Large intestine (tissue), 12 donors: ENCODE results near the gene NFYB. TPM values are rescaled to one million over a fixed set of nuclear protein-coding genes. Genes with fewer than 3 reads are reported as not detected.
A peak's percentile ranks its signal among the peaks of the same experiment; 100 is the strongest.

ENCODE experiments used
- DNase-seq, 2 donors: peaks; one replicate each; pipeline versions ENCODE4 v3.0.0 to v3.0.0-alpha.2; 2013
- H3K27ac ChIP-seq: one replicate; pipeline ENCODE4 v1.5.1; 2013; ENCODE audit warnings: low read length
- H3K27me3 ChIP-seq: 2 replicates; pipeline ENCODE4 v1.6.1; 2013; ENCODE audit warnings: low read length; ENCODE audit not compliant: control insufficient read depth, insufficient read depth
- H3K36me3 ChIP-seq: 2 replicates; pipeline ENCODE4 v1.6.1; 2013; ENCODE audit warnings: low read length; ENCODE audit not compliant: control insufficient read depth, insufficient read depth
- H3K4me1 ChIP-seq: one replicate; pipeline ENCODE4 v1.6.1; 2013; ENCODE audit warnings: low read length; ENCODE audit not compliant: control insufficient read depth, insufficient read depth
- H3K4me3 ChIP-seq: one replicate; pipeline ENCODE4 v1.5.1; 2013; ENCODE audit warnings: low read length
- H3K9me3 ChIP-seq: one replicate; pipeline ENCODE4 v1.6.1; 2013; ENCODE audit warnings: mild to moderate bottlenecking, low read depth, low read length, moderate library complexity; ENCODE audit not compliant: control insufficient read depth
- WGBS: methylation state at CpG from one replicate; pipeline ENCODE4 v1.1.5; 2013; ENCODE audit warnings: low lambda C conversion rate; ENCODE audit not compliant: insufficient coverage; 5-methylcytosine and 5-hydroxymethylcytosine counted together
- long read RNA-seq, 11 donors: transcript quantifications; one replicate each; lab custom pipeline, GENCODE V29; 2026
- polyA plus RNA-seq: library from polyadenylated mRNA; unstranded; fragments of 120-200 nt; gene quantifications from one replicate; pipeline ENCODE4 v1.2.1, GENCODE V29; 2013

The NFYB gene
- 38.7 TPM for polyA plus RNA-seq
- long read RNA-seq, donor 1, partial matches to known transcripts: 0 of 5 reads
- long read RNA-seq, donor 1, other reads (novel, unspliced or antisense): 0 of 5 reads
- long read RNA-seq, donor 2, transcript NFYB-201 (8 exons, 3,512 nt): major isoform, 9 of 9 reads
- long read RNA-seq, donor 2, partial matches to known transcripts: 0 of 9 reads
- long read RNA-seq, donor 2, other reads (novel, unspliced or antisense): 0 of 9 reads
- long read RNA-seq, donor 3: 0 reads
- long read RNA-seq, donor 4, partial matches to known transcripts: 0 of 2 reads
- long read RNA-seq, donor 4, other reads (novel, unspliced or antisense): 0 of 2 reads
- long read RNA-seq, donor 5, partial matches to known transcripts: 0 of 4 reads
- long read RNA-seq, donor 5, other reads (novel, unspliced or antisense): 0 of 4 reads
- long read RNA-seq, donor 6, transcript NFYB-205 (8 exons, 1,727 nt): minor isoform, 5 of 12 reads
- long read RNA-seq, donor 6, transcript NFYB-201 (8 exons, 3,512 nt): major isoform, 7 of 12 reads
- long read RNA-seq, donor 6, partial matches to known transcripts: 0 of 12 reads
- long read RNA-seq, donor 6, other reads (novel, unspliced or antisense): 0 of 12 reads
- long read RNA-seq, donor 7, transcript NFYB-205 (8 exons, 1,727 nt): minor isoform, 5 of 11 reads
- long read RNA-seq, donor 7, transcript NFYB-201 (8 exons, 3,512 nt): major isoform, 6 of 11 reads
- long read RNA-seq, donor 7, partial matches to known transcripts: 0 of 11 reads
- long read RNA-seq, donor 7, other reads (novel, unspliced or antisense): 0 of 11 reads
- long read RNA-seq, donor 8, transcript NFYB-201 (8 exons, 3,512 nt): major isoform, 10 of 13 reads
- long read RNA-seq, donor 8, partial matches to known transcripts: 0 of 13 reads
- long read RNA-seq, donor 8, other reads (novel, unspliced or antisense): 0 of 13 reads
- long read RNA-seq, donor 9, transcript NFYB-201 (8 exons, 3,512 nt): major isoform, 8 of 16 reads
- long read RNA-seq, donor 9, partial matches to known transcripts: 0 of 16 reads
- long read RNA-seq, donor 9, other reads (novel, unspliced or antisense): 5 of 16 reads
- long read RNA-seq, donor 10, transcript NFYB-201 (8 exons, 3,512 nt): major isoform, 8 of 12 reads
- long read RNA-seq, donor 10, partial matches to known transcripts: 0 of 12 reads
- long read RNA-seq, donor 10, other reads (novel, unspliced or antisense): 0 of 12 reads
- long read RNA-seq, donor 11, transcript NFYB-201 (8 exons, 3,512 nt): major isoform, 6 of 6 reads
- long read RNA-seq, donor 11, partial matches to known transcripts: 0 of 6 reads
- long read RNA-seq, donor 11, other reads (novel, unspliced or antisense): 0 of 6 reads

DNA sequence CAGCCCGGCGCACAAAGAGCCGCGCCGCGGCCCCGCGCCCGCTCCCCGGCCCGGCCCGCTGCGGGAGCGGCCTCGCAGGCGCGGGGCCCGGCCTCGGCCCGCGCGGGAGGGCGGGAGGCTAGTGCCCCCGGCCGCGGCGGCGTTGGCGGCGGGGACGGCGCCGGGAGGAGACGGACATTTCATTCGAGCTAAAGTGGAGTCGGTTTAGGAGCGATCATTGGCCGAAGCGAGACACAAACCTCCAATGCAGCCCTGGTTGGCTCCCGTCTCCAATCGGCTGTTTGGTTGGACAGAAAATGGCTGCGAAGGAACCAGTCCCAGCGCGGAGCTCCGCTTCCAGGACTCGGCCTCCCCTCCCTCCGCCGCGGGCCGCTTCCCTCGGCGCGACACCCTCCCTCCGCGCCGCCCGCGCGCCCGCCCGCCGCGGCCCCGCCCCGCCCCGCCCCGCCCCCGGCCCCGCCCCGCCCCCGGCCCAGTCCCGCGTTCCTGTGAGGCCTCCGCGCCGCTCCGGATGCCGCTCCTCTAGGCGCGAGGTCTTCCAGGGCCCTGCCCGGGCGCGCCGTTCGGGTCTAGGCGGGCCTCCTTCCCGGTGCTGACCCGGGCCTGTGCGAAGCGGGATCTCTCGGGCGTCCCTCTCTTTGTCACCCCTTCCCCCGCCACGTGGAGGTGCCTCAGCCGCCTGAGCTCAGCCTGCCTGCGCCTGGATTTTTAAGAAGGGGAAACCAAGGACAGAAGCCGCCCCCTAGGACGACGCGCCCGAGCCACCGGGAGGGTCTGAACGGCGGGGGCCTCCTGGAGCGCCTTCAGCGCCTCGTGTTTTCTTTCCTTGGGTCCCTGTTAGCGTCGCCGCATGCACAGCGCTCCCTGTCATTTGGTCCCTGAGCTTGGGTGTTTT, at the start of gene NFYB:
Gene NFYB (minus strand): TSS at position 309 of the 895 bp plus-strand sequence. CDS start 2,757 bp downstream, outside the sequence.
- peak within 1 kb of the TSS; percentile 87 for H3K27ac ChIP-seq
- H3K4me1 ChIP-seq: peaks cover 16% of the 10 kb centered on the region
- no CpG with 5 or more reads among the region's 111 CpGs for WGBS
- peaks cover 14% of the 10 kb centered on the region for H3K36me3 ChIP-seq
- H3K9me3 ChIP-seq: no peaks in the 10 kb centered on the region
- H3K27me3 ChIP-seq: peaks cover 3% of the 10 kb centered on the region
- peak within 1 kb of the TSS; percentile 62 for H3K4me3 ChIP-seq
- DNase-seq: peak; percentile 96 to 97

DNA sequence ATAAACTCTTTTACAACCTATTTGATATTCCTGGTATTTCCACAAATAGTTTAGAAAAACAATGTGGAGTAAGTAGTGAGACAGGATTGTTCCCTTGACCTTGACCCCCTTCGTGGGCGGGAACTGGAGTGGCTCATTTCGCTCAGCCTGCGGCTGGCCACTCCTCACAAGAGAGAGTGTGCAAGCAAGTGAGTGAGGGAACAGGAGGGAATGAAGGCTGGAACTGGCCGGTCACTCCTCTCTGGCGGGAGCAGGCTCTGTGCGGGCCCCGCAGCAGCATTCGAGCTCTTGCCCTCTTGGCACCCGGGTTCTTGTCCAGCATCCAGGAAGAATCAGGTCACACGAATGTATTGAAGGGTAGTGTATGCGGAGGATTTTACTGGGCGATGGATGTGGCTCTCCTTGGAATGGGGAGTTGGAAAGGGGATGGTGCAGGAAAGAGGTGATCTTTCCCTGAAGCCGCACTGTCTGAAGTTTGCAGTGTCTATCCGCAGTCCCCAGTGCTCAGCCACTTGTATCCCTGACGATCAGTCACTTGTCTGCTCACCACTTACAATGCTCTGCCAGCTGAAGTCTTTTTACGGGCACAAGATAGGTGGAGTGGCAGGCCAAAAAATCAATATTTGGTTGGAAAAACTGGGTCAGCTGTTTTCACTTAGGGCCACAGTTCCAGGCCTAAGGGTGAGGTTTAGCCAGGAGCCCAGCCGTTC, 49.6 kb upstream of the NFYB start:
- DNase-seq: no peak
- Histone ChIP-seq H3K4me1 (no peaks in the 10 kb centered on the region), H3K9me3 (peaks cover 6% of the 10 kb centered on the region), H3K4me3 (no peak overlapping the region), H3K36me3 (no peaks in the 10 kb centered on the region), H3K27me3 (no peaks in the 10 kb centered on the region), H3K27ac (no peak overlapping the region)
- no CpG with 5 or more reads among the region's 18 CpGs for WGBS

DNA sequence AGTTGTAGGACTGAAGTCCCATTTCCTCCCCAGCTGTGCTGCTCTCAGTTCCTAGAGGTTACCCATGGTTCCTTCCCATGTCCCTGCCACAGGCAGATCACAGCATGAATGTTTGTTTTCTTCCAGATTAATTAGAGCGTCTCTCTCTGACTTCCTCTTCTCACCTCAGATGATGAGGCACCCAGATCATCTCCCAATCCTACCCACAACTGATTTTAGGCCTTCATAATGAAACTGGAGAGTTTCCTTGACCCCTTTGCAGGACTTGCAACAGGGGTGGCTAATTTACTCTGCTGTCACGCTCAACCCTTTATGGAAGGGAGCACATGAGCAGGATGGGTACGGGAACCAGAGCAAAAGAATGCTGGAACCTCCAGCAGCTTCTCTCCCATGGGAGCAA, 45.4 kb upstream of the NFYB start:
- no peaks in the 10 kb centered on the region for H3K36me3 ChIP-seq
- H3K4me1 ChIP-seq: no peaks in the 10 kb centered on the region
- no peak overlapping the region for H3K27ac ChIP-seq
- no peak for DNase-seq
- H3K27me3 ChIP-seq: no peaks in the 10 kb centered on the region
- H3K9me3 ChIP-seq: peaks cover 6% of the 10 kb centered on the region
- no CpG with 5 or more reads among the region's 3 CpGs for WGBS
- no peak overlapping the region for H3K4me3 ChIP-seq

DNA sequence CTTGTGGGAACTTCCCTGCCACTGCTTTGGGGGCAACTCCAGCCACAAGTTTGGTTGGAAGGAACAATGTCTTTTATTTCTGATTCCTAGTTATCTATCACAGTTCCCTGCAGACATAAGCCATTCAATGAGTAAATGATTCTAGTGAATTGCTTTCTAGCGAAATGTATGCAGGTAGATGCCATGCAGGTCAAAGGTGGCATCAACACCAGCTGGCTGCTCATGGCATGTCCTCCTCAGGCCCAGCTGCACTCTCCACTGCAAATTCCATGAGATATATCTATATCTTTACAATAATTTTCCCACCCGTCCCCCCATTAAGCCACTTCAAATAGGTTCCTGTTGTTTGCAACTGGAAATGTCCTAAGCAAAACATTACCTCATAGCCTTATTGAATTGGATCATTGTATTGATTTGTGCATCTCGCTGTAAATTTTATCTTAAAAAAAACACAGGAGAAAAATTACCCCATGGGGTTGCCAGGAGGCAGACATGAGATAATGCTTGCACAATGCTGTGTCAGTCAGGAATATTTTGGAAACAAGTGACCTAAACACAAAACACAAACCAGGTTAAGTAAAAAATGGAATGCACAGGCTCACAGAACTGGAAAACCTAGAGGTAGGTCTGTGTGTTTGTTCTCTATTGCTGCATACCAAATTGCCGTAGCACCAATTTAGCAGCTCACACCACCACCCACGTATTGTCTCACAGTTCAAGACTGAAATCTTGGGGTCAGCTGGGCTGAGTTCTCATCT, 44.8 kb upstream of the NFYB start:
- Histone ChIP-seq H3K4me1 (no peaks in the 10 kb centered on the region), H3K27ac (no peak overlapping the region), H3K36me3 (no peaks in the 10 kb centered on the region), H3K9me3 (peaks cover 6% of the 10 kb centered on the region), H3K4me3 (no peak overlapping the region), H3K27me3 (no peaks in the 10 kb centered on the region)
- DNase-seq: no peak
- WGBS: no CpG with 5 or more reads among the region's 5 CpGs

DNA sequence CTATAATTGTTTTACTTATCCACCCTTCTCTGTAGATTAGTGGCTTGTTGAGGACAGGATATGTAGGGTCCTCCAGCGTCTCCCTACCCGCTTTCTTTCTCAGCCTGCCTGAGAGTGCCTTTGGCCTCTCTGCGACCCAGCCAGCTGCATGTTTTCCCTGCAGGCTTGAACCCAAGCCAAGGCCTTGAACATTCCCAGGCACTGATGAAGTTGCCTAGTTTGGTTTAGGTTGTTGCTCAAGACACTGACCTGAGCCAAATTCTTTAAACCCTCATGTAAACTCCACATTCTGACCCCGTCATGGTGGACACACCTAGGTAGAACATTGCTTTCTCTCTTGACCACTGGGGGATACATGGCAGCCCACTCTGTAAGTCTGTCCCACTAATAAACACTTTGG, 44.1 kb upstream of the NFYB start:
- H3K4me1 ChIP-seq: no peaks in the 10 kb centered on the region
- no peaks in the 10 kb centered on the region for H3K27me3 ChIP-seq
- peaks cover 3% of the 10 kb centered on the region for H3K9me3 ChIP-seq
- H3K27ac ChIP-seq: no peak overlapping the region
- no peak overlapping the region for H3K4me3 ChIP-seq
- DNase-seq: no peak
- H3K36me3 ChIP-seq: no peaks in the 10 kb centered on the region
- WGBS: no CpG with 5 or more reads among the region's 4 CpGs

DNA sequence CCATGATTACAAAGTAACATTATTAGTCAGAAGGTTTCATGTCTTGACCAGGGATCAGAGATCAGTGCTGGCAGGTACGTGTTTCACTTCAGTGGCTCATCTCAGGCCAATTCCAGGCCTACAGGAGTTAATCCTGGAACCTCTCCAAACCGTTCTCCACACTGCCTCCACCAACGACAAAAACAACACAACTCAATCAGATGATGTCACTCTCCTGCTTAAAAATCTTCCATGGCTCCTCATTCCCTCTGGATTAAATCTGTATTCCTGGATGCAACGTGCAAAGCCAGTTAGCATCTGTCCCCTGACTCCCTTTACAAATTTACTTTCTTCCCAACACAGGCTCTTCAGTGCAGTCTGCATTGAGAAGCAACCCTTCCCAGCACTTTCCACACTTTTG, 43.3 kb upstream of the NFYB start:
- no peaks in the 10 kb centered on the region for H3K27me3 ChIP-seq
- peaks cover 3% of the 10 kb centered on the region for H3K9me3 ChIP-seq
- no peaks in the 10 kb centered on the region for H3K36me3 ChIP-seq
- H3K4me3 ChIP-seq: no peak overlapping the region
- no peaks in the 10 kb centered on the region for H3K4me1 ChIP-seq
- 83% methylated on average over 1 of the region's 4 CpGs for WGBS
- H3K27ac ChIP-seq: no peak overlapping the region
- DNase-seq: no peak

DNA sequence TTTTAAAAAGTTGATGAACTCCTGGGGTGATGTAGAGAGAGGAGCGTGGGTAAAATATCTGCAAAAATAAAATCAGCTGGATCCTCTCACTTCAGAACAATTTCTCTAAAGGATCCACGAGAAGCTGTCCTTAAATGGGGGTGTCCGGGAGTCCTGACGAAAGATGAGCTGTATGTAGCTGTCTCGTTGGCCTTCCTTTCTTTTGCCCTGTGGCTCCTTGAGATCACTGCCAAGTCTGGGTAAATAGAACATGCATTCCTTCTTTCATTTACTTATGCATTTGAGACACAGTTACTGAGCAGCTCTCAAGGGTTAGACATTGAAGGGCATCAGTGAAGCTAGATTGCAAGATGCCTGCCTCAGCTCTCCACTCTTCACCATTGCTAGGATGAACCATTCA, 42.4 kb upstream of the NFYB start:
- DNase-seq: no peak
- H3K4me3 ChIP-seq: no peak overlapping the region
- peaks cover 3% of the 10 kb centered on the region for H3K9me3 ChIP-seq
- no peaks in the 10 kb centered on the region for H3K4me1 ChIP-seq
- H3K36me3 ChIP-seq: no peaks in the 10 kb centered on the region
- H3K27me3 ChIP-seq: no peaks in the 10 kb centered on the region
- H3K27ac ChIP-seq: no peak overlapping the region
- WGBS: 73% methylated on average over 3 of the region's 5 CpGs

DNA sequence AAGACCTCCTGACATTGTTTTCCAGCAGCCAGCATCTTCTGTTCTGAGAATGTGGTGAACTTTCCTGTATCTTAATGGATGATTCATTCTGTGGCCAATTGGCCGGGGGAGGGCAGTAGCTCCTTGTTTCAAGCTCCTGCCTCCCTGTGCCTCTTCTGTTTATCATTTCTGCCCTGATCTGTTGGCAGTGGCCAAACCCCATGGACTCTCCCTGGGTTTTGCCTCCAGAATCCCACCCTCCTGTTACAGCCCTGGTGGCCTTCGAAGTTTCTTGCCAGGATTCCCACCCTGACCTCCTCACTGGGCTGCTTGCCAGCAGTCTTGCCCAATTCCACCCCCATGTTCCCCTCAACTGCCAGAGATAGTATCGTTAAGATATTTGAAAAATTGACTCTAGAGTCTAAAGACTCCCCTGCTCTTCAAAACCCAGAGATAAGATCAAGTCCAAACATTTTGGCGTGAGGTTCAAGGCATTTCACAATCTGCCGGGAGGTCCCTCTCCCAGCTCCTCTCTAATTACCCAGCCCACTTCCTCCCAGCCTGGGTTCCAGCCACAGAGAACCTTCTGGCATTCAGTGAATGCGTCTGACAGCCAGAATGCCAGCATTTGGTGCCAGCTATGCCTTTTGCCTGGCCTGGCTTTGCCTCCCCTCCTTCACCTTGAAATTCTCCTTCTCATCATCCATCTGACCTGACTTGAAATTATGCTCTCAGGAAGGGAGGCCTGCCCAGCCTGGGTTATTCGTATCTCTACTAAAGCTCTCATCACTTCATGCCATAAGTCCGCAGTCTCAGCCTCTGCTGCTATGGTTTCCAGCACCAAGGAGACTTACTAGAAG, 39.9 kb upstream of the NFYB start:
- H3K4me1 ChIP-seq: no peaks in the 10 kb centered on the region
- H3K4me3 ChIP-seq: no peak overlapping the region
- H3K9me3 ChIP-seq: no peaks in the 10 kb centered on the region
- no peaks in the 10 kb centered on the region for H3K27me3 ChIP-seq
- 96% methylated on average over 2 of the region's 8 CpGs for WGBS
- no peak for DNase-seq
- no peak overlapping the region for H3K27ac ChIP-seq
- no peaks in the 10 kb centered on the region for H3K36me3 ChIP-seq
